Left ventricle myocardium superior (tissue), 1 donor: ENCODE measurements around the gene IFT80. TPM values are rescaled to one million over a fixed set of nuclear protein-coding genes. Genes with fewer than 3 reads are reported as not detected.

ENCODE experiments used
- ATAC-seq: fragments of 200-7000 bp; cut with Tn5 transposase; one replicate; pipeline ENCODE4 v1.9.1; 2020; ENCODE audit warnings: mild to moderate bottlenecking, moderate library complexity
- DNase-seq: peaks from one replicate; pipeline ENCODE4 v3.0.0-alpha.2; 2020
- intact Hi-C: fragments of 100-400 bp; cut with micrococcal nuclease; formaldehyde crosslinking; loops from one replicate; pipeline ENCODE4 v1.11.0; 2022
- microRNA-seq: library from miRNA; unstranded; fragments of <30 nt; microRNA quantifications from one replicate; pipeline ENCODE4 v1.2.0, GENCODE V29; 2020; ENCODE audit warnings: borderline number of aligned reads
- total RNA-seq: library from RNA; stranded (reverse); fragmentation: NEBNext Ultra II Directional; extraction: Animal tissue kit (Norgen Biotek cat#: 25700); gene quantifications from one replicate; pipeline ENCODE4 v1.2.1, GENCODE V29; 2021
- donor health status: DM: no; HTN: yes; CAD: no; lungs with severe emphysema.

IFT80 gene
- total RNA-seq, 1 donor from 2014 or later = 9.8 TPM

GRCh38 chr3:160225176-160226025 lies 173.6 kb downstream of the IFT80 start, which contains the start of gene C3orf80:
Gene C3orf80 (plus strand): TSS chr3:160225422. CDS start chr3:160225636, 214 bp downstream.
- intact Hi-C loops = no loop called here
- ATAC-seq = peak; percentile 89
- peak; percentile 65 for DNase-seq

- DNase-seq (no peak), ATAC-seq (no peak)
- intact Hi-C loops = no loop called here
These were observed 174.2 kb downstream of the IFT80 start for GRCh38 chr3:160224811-160225175.

GRCh38 chr3:160224256-160224655 lies 174.8 kb downstream of the IFT80 start:
- intact Hi-C loops = no loop called here
- DNase-seq (no peak), ATAC-seq (no peak)

GRCh38 chr3:160221019-160221418 lies 178.0 kb downstream of the IFT80 start:
- intact Hi-C loops = no loop called here
- no peak for DNase-seq
- ATAC-seq = no peak

GRCh38 chr3:160220038-160220437 lies 179.0 kb downstream of the IFT80 start:
- intact Hi-C loops = no loop called here
- ATAC-seq = no peak
- no peak for DNase-seq

- ATAC-seq = no peak
These were observed 180.9 kb downstream of the IFT80 start for GRCh38 chr3:160218136-160218535.

GRCh38 chr3:160217675-160218074 lies 181.3 kb downstream of the IFT80 start:
- intact Hi-C loops = no loop called here
- DNase-seq (no peak), ATAC-seq (no peak)

More at GRCh38 chr3:160218136-160218535, 180.9 kb downstream of the IFT80 start:
- intact Hi-C loops = no loop called here
- no peak for DNase-seq

- intact Hi-C loops = no loop called here
- no peak for DNase-seq
- no peak for ATAC-seq
These were observed 185.8 kb downstream of the IFT80 start for GRCh38 chr3:160213191-160213590.

GRCh38 chr3:160210799-160211221 lies 188.2 kb downstream of the IFT80 start:
- no peak for ATAC-seq
- intact Hi-C loops = no loop called here
- DNase-seq = no peak

GRCh38 chr3:160210341-160210740 lies 188.7 kb downstream of the IFT80 start:
- intact Hi-C loops = no loop called here
- ATAC-seq (no peak), DNase-seq (no peak)

Small RNAs within 50 kb of the gene (microRNA-seq; reads per million reads assigned to microRNA genes)
- gene MIR15B = 683 reads per million, percentile 71 among the genes with 10 or more reads in this experiment
- gene MIR16-2 = 747 reads per million, percentile 72 among the genes with 10 or more reads in this experiment

Other genes with a start within 250 kb of the IFT80 start
- gene C3orf80, start 173.8 kb downstream of the IFT80 start, total RNA-seq = 0.15 TPM
- 19.4 TPM for gene SMC4, start 425 bp upstream of the IFT80 start, total RNA-seq
- 0.40 TPM for gene TRIM59, start 50.6 kb upstream of the IFT80 start, total RNA-seq
- 139 TPM for gene KPNA4, start 166.3 kb upstream of the IFT80 start, total RNA-seq